Mucosa of descending colon (tissue), 3 donors: ENCODE results near the gene ARHGAP6. TPM values are rescaled to one million over a fixed set of nuclear protein-coding genes. Genes with fewer than 3 reads are reported as not detected.

Experiments
- ATAC-seq: fragments of 200-7000 bp; cut with Tn5 transposase; one replicate; pipeline ENCODE4 v1.9.1; 2020; ENCODE audit warnings: mild to moderate bottlenecking, moderate library complexity
- DNase-seq, 3 donors: peaks; one replicate each; pipeline ENCODE4 v3.0.0-alpha.2; 2020
- H3K36me3 ChIP-seq: fragments of 200-600 bp; one replicate; pipeline ENCODE4 v1.8.0; 2021; ENCODE audit warnings: low read depth, mild to moderate bottlenecking
- H3K4me1 ChIP-seq: fragments of 200-600 bp; one replicate; pipeline ENCODE4 v1.8.0; 2021; ENCODE audit warnings: low read depth, mild to moderate bottlenecking
- H3K4me3 ChIP-seq: fragments of 200-600 bp; one replicate; pipeline ENCODE4 v1.8.0; 2021; ENCODE audit warnings: mild to moderate bottlenecking
- H3K9me3 ChIP-seq: fragments of 200-600 bp; one replicate; pipeline ENCODE4 v1.8.0; 2021; ENCODE audit warnings: mild to moderate bottlenecking
- intact Hi-C, 2 donors: fragments of 100-400 bp; cut with DNase I in 1 of 2; cut with micrococcal nuclease in 1 of 2; formaldehyde crosslinking; loops; one replicate each; pipeline versions ENCODE4 v1.11.0 to v1.11.1; 2022; cut with DNase I, micrococcal nuclease
- total RNA-seq, 3 donors: library from RNA; stranded (reverse); fragmentation: NEBNext Ultra II Directional in 2 of 3; extraction: Animal tissue kit (Norgen Biotek cat#: 25700) in 2 of 3; gene quantifications; one replicate each; pipeline versions ENCODE4 v1.2.1 to v1.2.4, GENCODE V29; 2021 to 2023
- TF ChIP-seq, protein P1 (sequence below): fragments of 200-600 bp; IDR thresholded peaks from one replicate; pipeline ENCODE4 v1.8.0; 2022; ENCODE audit warnings: antibody characterized with exemption, mild to moderate bottlenecking
- donor health status: DM: no; HTN: no; CAD: no; lungs with moderate emphysema.
- donor health status: DM: no; HTN: no; CAD: no.
- donor health status: DM: no; HTN: yes; CAD: no.

ARHGAP6 gene
- total RNA-seq, 3 donors from 2014 or later: 2.2 to 41.5 (median 4.4) TPM

DNA sequence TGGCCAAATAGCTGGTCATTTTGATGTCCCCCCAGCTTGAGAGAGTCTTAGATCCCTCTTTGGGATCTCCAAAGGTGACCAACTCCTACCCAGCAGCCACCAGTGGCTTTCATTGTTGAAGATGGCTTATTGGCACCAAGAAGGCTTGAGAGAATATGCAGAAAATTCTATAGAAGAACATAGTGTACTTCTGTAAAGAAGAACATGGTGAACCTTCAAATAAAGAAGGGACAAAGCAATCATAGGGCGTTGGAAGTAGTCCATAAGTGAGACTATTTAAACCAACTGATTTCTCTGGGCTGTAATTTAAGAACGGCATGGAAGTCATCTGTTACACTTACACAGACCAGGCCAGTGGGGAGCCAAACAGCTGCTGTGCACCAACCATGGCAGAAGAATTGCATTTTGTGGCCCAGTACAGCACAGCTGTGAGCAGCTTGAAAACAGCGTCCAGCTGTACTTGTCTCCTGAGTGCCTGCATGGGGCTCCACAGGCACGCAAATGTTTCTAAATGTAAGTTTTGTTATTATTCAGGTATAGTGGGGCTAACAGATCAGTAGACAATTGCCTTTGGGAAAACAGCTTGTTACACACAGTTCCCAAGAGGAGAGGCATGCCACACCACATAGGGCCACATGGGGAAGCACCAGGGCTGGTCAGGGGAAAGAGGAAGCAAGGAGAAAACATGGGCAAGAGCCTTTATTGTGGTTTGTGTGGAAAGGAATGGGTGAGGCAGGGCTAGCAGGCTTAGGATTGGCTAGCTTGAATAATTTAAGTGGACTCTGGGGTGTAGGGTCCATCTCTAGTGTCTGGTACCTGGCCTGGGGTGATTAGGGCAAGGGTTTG is 125.0 kb downstream of the ARHGAP6 start:
- intact Hi-C loops: no loop called here
- ATAC-seq: peak; percentile 14
- TF ChIP-seq, protein P1, sequence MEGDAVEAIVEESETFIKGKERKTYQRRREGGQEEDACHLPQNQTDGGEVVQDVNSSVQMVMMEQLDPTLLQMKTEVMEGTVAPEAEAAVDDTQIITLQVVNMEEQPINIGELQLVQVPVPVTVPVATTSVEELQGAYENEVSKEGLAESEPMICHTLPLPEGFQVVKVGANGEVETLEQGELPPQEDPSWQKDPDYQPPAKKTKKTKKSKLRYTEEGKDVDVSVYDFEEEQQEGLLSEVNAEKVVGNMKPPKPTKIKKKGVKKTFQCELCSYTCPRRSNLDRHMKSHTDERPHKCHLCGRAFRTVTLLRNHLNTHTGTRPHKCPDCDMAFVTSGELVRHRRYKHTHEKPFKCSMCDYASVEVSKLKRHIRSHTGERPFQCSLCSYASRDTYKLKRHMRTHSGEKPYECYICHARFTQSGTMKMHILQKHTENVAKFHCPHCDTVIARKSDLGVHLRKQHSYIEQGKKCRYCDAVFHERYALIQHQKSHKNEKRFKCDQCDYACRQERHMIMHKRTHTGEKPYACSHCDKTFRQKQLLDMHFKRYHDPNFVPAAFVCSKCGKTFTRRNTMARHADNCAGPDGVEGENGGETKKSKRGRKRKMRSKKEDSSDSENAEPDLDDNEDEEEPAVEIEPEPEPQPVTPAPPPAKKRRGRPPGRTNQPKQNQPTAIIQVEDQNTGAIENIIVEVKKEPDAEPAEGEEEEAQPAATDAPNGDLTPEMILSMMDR: no peak
- DNase-seq: peak in 2 of 3 donors; percentile 2 to 11
- H3K4me1 ChIP-seq: no peaks in the 10 kb centered on the region
- no peaks in the 10 kb centered on the region for H3K9me3 ChIP-seq
- H3K4me3 ChIP-seq: no peak overlapping the region
- H3K36me3 ChIP-seq: no peaks in the 10 kb centered on the region

DNA sequence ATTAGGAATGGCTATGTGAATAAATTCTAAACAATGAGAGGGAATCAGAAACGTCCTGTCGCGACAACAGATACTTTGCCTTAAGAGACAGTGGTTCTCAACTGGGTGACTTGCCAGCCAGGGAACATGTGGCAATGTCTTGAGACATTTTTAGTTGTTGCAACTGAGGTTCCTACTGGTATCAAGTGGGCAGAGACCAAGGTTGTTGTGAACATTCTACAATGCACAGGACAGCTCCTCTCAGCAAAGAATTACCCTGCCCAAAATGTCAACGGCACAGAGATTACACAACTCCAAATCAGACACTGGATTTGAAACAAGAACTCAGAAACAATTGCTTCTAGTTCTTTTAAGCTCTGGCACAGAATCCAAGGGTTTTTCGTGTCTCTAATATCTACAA is 128.6 kb downstream of the ARHGAP6 start:
- no peak for DNase-seq
- Histone ChIP-seq H3K36me3 (no peaks in the 10 kb centered on the region), H3K4me3 (no peak overlapping the region), H3K9me3 (no peaks in the 10 kb centered on the region), H3K4me1 (no peaks in the 10 kb centered on the region)
- intact Hi-C loops: loop anchor here (10.0 kb wide), 2 partner anchors 238 to 392 kb away; no protein-coding TSS in a partner anchor
- TF ChIP-seq, protein P1: no peak
- no peak for ATAC-seq

DNA sequence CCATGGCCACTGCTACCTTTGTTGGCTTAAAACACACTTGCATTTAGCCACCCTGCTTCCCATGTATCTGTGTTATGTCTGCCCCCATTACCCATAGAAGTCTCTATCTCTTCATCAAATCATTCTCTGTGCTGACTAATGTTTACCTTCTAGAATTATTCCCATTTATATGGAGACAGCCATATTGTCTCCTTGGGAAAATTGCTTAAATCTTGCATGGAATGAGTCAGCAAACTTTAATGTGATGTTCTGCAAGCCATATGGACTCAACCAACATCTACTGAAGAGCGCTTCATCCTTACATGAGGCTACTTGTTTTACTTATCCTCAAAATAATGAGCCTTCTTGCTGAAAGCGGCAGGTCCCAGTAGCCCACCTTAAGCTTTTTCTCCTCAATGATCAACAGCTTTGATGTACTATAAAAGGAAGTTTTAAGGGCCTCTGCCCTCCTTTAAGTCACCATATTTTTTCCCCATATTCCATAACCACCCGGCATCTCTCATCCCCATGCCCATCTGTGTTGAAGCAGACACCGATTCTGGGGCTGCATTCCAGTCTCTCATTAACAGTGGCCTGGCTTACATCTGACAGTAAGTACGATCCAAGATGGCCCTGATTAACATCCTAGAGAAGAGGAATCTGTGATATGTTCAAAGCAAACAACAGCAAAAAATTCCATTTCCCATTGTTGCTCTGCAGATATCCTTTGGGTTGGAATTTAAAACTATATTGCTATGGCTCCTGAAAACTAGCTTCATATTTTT is 130.4 kb downstream of the ARHGAP6 start:
- no peak overlapping the region for H3K4me3 ChIP-seq
- ATAC-seq (no peak), DNase-seq (no peak)
- intact Hi-C loops: loop anchor here (10.0 kb wide), 2 partner anchors 239 to 391 kb away; no protein-coding TSS in a partner anchor
- TF ChIP-seq, protein P1: no peak
- no peaks in the 10 kb centered on the region for H3K4me1 ChIP-seq
- H3K9me3 ChIP-seq: no peaks in the 10 kb centered on the region
- no peaks in the 10 kb centered on the region for H3K36me3 ChIP-seq

DNA sequence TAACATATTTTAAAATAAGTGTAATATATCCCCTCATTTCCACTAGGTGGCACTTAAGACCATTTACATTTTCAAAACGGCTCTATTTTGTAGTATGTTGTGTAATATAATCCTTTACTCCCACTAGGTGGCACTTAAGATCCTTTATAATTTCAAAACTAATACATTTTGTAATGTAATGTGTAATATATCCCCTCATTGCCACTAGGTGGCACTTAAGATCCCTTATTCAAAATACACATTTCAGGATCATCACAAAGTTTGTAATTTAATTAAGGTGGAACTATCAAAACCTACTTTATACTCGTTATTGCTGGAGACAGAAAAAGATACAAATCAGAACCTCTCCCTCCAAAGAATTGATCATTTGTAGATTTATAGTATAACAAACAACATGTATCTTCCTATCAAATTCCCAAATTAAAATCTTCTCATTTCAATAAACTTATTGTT is 132.5 kb downstream of the ARHGAP6 start:
- intact Hi-C loops: loop anchor here (10.0 kb wide), 2 partner anchors 242 to 388 kb away; no protein-coding TSS in a partner anchor
- TF ChIP-seq, protein P1: peak; percentile 28
- H3K4me1 ChIP-seq: no peaks in the 10 kb centered on the region
- H3K4me3 ChIP-seq: no peak overlapping the region
- peak in 1 of 3 donors; percentile 2 for DNase-seq
- no peaks in the 10 kb centered on the region for H3K9me3 ChIP-seq
- H3K36me3 ChIP-seq: no peaks in the 10 kb centered on the region
- ATAC-seq: peak; percentile 98

DNA sequence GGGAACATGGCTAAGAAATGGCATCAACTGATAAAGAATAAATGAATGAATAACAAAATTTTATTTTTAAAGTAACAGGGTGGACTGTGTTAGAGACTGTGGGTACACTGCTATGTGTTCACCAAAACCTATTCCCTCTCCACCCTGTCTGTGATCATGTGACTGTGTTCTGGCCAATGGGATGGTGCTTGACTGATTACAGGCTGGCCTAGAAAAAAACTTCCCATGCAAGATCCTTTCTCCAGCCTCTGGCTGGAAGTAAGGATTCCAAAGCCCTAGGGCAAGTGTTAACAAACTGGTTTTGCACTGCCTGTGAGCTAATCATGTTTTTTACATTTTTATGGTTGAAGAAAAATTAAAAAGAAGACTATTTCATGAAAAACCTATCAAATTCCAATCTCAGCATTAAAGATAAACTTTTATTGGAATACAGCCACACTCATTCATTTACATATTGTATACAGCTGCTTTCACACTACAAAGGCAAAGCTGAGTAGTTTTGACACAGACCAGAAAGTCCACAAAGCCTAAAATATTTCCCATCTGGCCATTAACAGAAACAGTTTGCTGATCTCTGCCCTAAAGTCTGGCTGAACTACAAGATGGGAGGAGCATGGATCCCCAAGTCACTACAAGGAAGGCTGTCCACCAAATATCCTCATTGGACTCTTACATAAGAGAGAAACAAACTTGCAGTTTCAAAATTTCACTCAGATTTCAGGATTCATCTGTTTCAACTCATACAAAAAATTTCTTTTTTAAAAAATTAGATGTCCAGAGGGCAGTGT is 133.2 kb downstream of the ARHGAP6 start:
- no peaks in the 10 kb centered on the region for H3K9me3 ChIP-seq
- H3K4me3 ChIP-seq: no peak overlapping the region
- no peaks in the 10 kb centered on the region for H3K36me3 ChIP-seq
- intact Hi-C loops: loop anchor here (10.0 kb wide), 2 partner anchors 242 to 388 kb away; no protein-coding TSS in a partner anchor
- DNase-seq: no peak
- TF ChIP-seq, protein P1: no peak
- H3K4me1 ChIP-seq: no peaks in the 10 kb centered on the region
- no peak for ATAC-seq
